Measurements from ENCODE around the gene LSM7.
A peak's percentile ranks its signal among the peaks of the same experiment; 100 is the strongest.

The LSM7 gene

DNA sequence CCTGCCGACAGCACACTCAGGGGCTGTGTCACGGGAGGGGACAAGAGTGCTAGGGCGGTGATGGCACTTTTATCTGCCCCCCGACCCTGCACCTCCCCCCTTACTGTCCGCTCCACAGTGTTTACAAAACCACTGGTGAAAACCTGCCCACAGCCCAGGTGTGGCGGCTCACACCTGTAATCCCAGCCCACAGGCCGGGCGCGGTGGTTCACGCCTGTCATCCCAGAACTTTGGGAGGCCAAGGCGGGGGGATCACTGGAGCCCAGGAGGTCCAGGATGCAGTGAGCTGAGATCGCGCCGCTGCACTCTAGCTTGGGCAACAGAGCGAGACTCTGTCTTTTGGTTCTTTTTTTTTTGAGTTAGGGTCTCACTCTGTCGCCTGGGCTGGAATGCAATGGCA, 32.2 kb downstream of the LSM7 start:
- H3K9me3 ChIP-seq (ENCODE audit: control insufficient read depth, insufficient read depth, low read length) = no peaks in the 10 kb centered on the region
- no peaks in the 10 kb centered on the region for H3K36me3 ChIP-seq (ENCODE audit: insufficient read depth, low read length)
- no peaks in the 10 kb centered on the region for H3K4me1 ChIP-seq (ENCODE audit: insufficient read depth, low read length)
- H3K9ac ChIP-seq (ENCODE audit: low read depth, low read length) = no peak overlapping the region

DNA sequence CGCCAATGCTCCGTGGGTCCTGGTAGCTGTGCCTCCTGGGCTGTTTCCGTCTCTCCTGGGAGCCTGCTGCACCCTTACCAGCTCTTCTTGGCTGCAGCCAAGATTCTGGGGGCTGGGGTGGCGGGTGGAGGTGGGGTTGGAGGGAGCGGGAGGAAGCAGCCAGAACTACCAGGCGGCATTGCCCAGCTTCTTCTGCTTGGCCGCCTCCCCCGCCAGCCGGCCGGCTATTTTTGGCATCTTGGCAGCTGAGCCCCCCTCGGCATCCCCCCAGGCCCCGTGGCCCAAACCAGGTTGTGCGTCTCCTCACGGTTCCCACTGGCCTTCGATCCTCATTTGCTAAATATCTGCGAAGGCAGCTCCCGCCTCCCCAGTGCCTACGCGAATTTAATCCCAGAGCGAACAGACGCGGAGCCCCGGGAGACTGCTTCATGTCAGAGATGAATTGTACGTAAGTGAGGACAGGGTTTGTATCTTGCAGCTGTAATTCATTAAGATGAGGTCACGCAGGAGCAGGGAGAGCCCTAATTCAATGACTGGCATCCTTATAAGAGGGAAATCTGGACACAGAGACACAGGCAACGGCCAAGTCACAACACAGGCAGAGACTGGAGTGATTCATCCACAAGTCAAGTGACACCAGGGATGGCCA, 33.6 kb downstream of the LSM7 start:
- H3K36me3 ChIP-seq (ENCODE audit: insufficient read depth, low read length) = no peaks in the 10 kb centered on the region
- no peaks in the 10 kb centered on the region; the same call in 1 of the 2 replicates for H3K4me1 ChIP-seq (ENCODE audit: insufficient read depth, low read length)
- no peaks in the 10 kb centered on the region for H3K9me3 ChIP-seq (ENCODE audit: control insufficient read depth, insufficient read depth, low read length)
- no peak overlapping the region for H3K9ac ChIP-seq (ENCODE audit: low read depth, low read length)

DNA sequence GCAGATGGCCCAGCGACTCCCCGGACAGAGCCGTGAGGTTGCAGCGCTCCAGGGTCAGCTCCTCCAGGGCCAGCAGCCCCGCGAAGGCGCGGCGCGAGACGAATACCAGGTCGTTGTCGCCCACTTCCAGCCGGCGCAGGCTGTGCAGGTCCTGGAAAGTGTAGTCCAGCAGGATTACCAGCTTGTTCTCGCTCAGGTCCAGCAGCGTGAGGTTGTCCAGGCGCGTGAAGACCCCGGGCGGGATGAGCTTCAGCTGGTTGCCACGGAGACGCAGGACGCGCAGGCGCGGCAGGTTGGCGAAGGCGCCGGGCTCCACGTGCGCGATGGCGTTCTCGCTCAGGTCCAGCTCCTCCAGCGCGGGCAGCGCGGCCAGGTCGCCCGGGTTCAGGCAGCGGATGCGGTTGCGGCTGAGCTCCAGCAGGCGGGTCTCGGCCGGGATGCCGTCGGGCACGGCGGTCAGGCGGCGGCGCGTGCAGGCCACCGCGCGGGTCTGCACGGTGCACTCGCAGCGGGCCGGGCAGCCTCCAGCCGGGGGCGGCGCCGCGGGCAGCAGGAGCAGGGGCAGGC, 37.1 kb downstream of the LSM7 start:
- Histone ChIP-seq H3K9ac (ENCODE audit: low read depth, low read length) (peak overlapping the region; percentile 31; the same call in 1 of the 2 replicates), H3K9me3 (ENCODE audit: control insufficient read depth, insufficient read depth, low read length) (no peaks in the 10 kb centered on the region), H3K36me3 (ENCODE audit: insufficient read depth, low read length) (no peaks in the 10 kb centered on the region), H3K4me1 (ENCODE audit: insufficient read depth, low read length) (no peaks in the 10 kb centered on the region; the same call in 1 of the 2 replicates)

DNA sequence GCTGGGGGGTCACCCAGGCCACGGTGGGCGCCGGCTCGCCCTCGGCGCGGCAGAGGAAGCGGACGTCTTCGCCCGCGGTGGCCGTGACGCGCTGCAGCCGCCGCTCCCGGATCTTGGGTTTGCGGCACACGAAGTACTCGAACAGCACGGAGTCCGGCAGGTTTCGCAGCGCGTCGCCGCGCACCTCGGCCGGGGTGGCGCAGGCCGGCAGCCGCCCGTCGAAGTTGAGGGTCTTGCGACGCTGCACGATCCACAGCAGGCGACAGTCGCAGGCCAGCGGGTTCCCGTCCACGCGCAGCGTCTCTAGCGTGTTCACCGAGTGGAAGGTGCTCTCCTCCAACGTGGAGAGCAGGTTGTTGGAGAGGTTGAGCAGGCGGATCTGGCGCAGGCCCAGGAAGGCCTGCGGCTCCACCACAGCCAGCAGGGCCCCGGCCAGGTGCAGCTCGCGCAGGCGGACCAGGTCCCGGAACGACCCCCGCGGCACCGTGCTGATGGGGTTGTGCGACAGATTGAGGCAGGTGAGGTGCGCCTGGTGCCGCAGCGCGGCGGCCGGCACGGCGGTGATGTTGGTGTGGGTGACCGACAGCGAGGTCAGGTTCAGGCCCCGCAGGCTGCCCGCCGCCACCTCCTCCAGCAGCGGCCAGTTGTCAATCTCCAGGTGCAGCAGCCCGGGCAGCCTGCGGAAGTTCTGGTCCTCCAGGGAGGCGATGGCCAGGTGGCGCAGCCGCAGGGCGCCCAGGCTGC, 37.8 kb downstream of the LSM7 start:
- H3K4me1 ChIP-seq (ENCODE audit: insufficient read depth, low read length) = no peaks in the 10 kb centered on the region; the same call in 1 of the 2 replicates
- H3K9me3 ChIP-seq (ENCODE audit: control insufficient read depth, insufficient read depth, low read length) = no peaks in the 10 kb centered on the region
- peak overlapping the region; percentile 17; the same call in 1 of the 2 replicates for H3K9ac ChIP-seq (ENCODE audit: low read depth, low read length)
- no peaks in the 10 kb centered on the region for H3K36me3 ChIP-seq (ENCODE audit: insufficient read depth, low read length)

DNA sequence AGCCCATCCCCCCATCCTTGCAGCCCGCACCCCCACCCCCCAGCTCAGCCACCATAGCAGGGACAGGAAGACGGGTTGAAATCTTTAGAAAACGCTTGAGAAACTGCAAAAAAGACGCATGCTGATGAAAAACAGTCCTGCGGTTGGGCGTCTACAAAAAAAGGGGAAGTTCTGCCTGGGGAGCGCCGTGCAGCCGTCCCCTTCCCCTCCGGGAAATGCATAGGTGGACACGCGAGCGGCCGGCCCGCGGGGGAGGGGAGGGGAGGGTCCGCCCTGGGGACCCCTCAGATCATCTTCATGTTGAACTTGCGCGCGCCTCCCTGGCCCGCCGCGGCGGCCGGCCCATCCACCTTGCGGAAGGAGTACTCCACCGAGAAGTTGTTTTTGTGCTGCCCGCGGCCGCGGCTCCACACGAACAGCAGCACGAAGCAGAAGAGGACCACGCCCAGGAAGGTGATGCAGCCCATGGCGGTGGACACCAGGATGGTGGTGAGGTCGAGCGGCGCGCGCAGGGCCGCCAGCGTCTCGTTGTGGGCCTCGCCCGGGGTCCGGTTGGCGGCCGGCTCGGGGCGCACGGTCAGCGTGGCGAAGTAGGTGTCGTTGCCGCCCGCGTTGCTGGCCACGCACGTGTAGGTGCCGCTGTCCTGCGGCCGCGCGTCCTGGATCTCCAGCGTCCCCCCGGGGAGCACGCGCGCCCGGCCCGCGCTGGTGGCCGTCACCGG, 38.5 kb downstream of the LSM7 start:
- no peaks in the 10 kb centered on the region for H3K9me3 ChIP-seq (ENCODE audit: control insufficient read depth, insufficient read depth, low read length)
- H3K4me1 ChIP-seq (ENCODE audit: insufficient read depth, low read length) = no peaks in the 10 kb centered on the region; the same call in 1 of the 2 replicates
- no peaks in the 10 kb centered on the region for H3K36me3 ChIP-seq (ENCODE audit: insufficient read depth, low read length)
- peak overlapping the region; percentile 17; the same call in 1 of the 2 replicates for H3K9ac ChIP-seq (ENCODE audit: low read depth, low read length)

DNA sequence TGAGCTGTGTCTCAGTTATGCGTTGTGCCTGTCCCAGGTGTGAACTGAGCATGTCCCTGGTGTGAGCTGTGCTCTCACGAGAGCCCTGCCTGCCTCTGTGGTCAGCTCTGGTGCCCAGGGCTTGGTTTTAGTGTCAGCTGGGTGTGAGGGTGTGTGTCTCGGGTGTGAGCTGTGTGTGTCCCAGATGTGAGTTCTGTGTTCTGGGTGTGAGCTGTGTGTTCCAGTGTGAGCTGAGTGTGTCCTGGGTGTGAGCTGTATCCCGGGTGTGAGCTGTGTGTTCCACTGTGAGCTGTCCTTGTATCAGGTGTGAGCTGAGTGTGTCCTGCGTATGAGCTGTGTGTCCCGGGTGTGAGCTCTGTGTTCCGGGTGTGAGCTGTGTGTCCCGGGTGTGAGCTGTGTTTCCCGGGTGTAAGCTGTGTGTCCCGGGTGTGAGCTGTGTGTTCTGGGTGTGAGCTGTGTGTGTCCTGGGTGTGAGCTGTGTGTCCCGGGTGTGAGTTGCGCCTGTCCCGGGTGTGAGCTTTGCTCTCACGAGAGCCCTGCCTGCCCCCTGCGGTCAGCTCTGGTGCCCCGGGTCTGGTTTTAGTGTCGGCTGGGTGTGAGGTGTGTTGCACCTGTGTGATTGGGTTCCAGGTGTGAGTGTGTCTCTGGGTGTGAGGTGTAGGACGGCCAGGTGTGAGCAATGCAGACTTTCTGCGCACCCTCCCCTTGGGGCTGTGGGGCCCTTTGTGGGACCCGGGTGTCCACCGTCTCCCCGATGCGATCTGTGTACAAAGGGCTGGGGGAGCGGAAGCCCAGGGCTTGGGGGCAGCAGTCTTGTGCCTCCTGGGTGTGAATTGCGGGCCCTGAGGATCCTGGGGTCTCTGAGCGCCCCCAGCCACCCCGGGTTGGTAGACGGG, 39.3 kb downstream of the LSM7 start:
- Histone ChIP-seq H3K4me1 (ENCODE audit: insufficient read depth, low read length) (no peaks in the 10 kb centered on the region; the same call in 1 of the 2 replicates), H3K9ac (ENCODE audit: low read depth, low read length) (no peak overlapping the region), H3K36me3 (ENCODE audit: insufficient read depth, low read length) (no peaks in the 10 kb centered on the region)

DNA sequence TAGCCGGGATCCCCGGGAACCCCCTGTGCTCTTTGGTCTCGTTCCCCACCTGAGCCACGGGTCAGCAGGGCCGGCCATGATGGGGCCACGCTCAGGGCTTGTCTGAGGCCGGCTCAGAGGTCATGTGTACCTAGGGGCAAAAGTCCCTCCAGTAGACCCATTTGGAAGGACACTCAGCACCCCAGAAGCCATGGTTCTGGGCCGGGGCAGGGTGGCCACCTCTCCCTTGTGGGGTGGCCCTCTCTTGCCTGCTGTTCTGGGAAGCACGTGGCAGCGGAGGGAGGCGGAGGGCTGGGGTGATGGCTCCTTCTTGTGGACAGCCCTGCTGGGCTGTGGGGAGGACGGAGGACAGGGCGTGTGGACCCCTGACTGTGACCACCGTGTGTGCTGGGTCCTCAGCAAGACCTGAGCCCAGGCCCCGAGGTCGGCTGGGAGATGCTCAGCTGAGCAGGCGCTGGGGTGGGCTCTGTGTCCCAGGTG, 40.0 kb downstream of the LSM7 start:
- H3K36me3 ChIP-seq (ENCODE audit: insufficient read depth, low read length) = no peaks in the 10 kb centered on the region
- no peak overlapping the region for H3K9ac ChIP-seq (ENCODE audit: low read depth, low read length)
- no peaks in the 10 kb centered on the region for H3K9me3 ChIP-seq (ENCODE audit: control insufficient read depth, insufficient read depth, low read length)
- H3K4me1 ChIP-seq (ENCODE audit: insufficient read depth, low read length) = no peaks in the 10 kb centered on the region; the same call in 1 of the 2 replicates

More for the DNA sequence above, 39.3 kb downstream of the LSM7 start:
- no peaks in the 10 kb centered on the region for H3K9me3 ChIP-seq (ENCODE audit: control insufficient read depth, insufficient read depth, low read length)

DNA sequence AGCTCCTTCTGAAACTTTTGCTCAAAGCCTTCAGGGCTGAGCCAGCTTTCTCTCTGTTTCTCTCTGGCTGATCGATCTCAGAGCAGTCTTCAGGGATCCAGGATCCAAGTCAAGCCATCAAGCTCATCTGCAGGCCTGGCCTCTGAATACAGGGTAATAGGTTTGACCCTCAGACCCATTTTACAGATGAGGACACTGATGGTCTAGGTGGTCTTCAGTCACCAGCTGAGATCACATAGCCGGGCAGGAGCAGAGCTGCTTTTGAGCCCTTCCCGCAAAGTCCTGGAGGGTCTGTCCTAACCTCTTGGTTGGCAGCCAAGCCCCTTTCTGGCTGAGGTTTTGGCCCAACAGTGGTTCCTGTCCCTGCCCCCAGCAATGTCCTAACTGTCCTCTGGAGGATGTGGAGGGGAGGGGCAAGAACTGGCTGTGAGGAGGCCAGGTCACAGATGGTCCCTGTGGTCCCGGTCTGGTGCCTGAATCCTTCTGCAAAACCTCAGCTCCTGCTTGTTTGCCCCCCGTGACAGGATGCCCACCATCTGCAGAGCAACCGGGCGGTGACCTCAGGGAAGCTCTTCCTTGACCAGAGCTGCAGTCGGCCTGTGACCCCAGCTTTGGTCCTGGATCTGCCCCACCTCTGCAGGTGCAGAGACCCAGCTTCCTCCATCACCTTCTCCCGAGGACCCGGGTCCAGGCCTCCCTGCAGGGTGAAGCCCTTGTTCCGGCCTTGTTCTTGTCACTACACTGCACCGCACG, 40.6 kb downstream of the LSM7 start:
- no peaks in the 10 kb centered on the region for H3K36me3 ChIP-seq (ENCODE audit: insufficient read depth, low read length)
- no peaks in the 10 kb centered on the region; the same call in 1 of the 2 replicates for H3K4me1 ChIP-seq (ENCODE audit: insufficient read depth, low read length)
- H3K9ac ChIP-seq (ENCODE audit: low read depth, low read length) = no peak overlapping the region
- no peaks in the 10 kb centered on the region for H3K9me3 ChIP-seq (ENCODE audit: control insufficient read depth, insufficient read depth, low read length)

DNA sequence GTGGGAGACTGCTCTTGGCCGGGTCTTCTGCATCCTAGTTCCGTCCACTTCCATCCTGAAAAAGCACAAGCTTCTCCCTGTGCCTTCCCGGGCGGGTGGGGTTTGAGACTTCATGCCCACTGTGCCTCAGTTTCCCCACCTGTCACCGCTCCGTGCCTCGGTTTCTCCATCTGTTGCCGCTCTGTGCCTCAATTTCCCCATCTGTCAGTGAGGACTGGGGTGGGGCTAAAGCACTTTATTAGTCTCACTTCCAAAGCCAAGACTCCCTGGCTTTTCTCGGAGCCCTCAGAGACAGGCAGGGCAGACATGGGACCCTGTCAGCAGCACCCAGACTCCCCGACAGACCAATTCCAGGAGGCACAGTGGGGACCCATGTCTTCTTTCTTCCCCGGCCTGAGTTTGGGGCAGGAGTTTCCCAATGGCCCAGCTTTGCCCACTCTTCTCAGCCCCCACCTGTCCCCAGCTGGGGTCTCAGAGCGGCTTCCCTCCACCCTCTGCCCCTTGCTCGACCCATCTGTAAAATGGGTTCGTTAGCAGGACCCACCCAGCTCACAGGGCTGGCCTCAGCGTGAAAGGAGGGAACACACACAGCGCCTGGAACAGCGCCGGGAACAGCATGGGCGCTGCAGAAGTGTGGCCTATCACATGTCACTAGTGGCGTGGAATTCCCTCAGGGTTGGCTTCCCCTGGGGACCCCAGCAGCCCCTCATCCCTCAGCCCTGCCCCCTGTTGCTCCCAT, 41.8 kb downstream of the LSM7 start:
- Histone ChIP-seq H3K4me1 (ENCODE audit: insufficient read depth, low read length) (no peaks in the 10 kb centered on the region; the same call in 1 of the 2 replicates), H3K9ac (ENCODE audit: low read depth, low read length) (no peak overlapping the region), H3K36me3 (ENCODE audit: insufficient read depth, low read length) (no peaks in the 10 kb centered on the region), H3K9me3 (ENCODE audit: control insufficient read depth, insufficient read depth, low read length) (no peaks in the 10 kb centered on the region)

DNA sequence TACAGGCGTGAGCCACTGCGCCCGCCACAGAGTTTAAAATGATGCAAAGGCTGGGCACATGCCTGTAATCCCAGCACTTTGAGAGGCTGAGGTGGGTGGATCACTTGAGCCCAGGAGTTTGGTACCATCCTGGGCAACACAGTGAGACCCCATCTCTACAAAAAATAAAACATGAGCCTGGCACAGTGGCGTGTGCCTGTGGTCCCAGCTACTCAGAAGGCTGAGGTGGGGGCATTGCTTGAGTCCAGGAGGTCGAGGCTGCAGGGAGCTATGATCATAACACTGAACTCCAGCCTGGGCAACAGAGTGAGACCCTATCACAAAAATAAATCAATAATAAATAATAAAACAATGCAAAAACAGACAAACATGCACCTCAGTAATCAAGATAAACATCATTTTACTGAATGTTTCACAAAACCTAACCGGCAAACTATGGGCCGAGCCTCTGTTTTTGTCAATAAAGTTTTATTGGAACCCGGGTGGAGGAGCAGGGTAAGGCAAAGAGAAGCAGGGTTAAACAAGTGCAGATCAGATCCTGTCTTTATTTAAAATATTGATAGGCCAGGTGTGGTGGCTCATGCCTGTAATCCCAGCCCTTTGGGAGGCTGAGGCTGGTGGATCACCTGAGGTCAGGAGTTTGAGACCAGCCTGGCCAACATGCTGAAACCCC, 44.4 kb downstream of the LSM7 start:
- no peak overlapping the region for H3K9ac ChIP-seq (ENCODE audit: low read depth, low read length)
- H3K36me3 ChIP-seq (ENCODE audit: insufficient read depth, low read length) = no peaks in the 10 kb centered on the region
- H3K4me1 ChIP-seq (ENCODE audit: insufficient read depth, low read length) = no peaks in the 10 kb centered on the region
- no peaks in the 10 kb centered on the region for H3K9me3 ChIP-seq (ENCODE audit: control insufficient read depth, insufficient read depth, low read length)

DNA sequence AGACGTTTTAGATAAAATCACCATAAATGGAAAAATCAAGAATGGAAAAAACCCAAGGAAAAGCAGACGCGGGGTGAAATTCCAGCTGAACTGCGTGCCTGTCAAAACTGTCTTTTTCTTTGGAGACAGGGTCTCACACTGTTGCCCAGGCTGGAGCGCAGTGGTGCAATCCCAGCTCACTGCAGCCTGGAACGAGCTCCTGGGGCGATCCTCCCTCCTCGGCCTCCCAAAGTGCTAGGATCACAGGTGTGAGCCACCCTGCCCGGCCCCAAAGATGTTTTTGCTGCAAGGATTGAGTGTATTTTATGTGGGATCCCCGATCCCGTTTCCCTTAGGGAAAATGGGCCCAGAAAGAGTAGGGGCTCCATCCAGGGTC, 45.5 kb downstream of the LSM7 start:
- Histone ChIP-seq H3K9ac (ENCODE audit: low read depth, low read length) (no peak overlapping the region), H3K4me1 (ENCODE audit: insufficient read depth, low read length) (no peaks in the 10 kb centered on the region), H3K36me3 (ENCODE audit: insufficient read depth, low read length) (no peaks in the 10 kb centered on the region), H3K9me3 (ENCODE audit: control insufficient read depth, insufficient read depth, low read length) (no peaks in the 10 kb centered on the region)
